Rectal smooth muscle tissue (tissue), 1 donor: Measurements from ENCODE around the gene THOC6.

Experiments
- H3K27ac ChIP-seq: one replicate; pipeline ENCODE4 v1.7.0; 2013; ENCODE audit warnings: low read depth, low read length, inconsistent platforms
- H3K27me3 ChIP-seq: one replicate; pipeline ENCODE4 v1.7.0; 2013; ENCODE audit warnings: low read length; ENCODE audit not compliant: control insufficient read depth, insufficient read depth
- H3K36me3 ChIP-seq: one replicate; pipeline ENCODE4 v1.7.0; 2013; ENCODE audit warnings: low read length; ENCODE audit not compliant: control insufficient read depth, insufficient read depth
- H3K4me1 ChIP-seq: one replicate; pipeline ENCODE4 v1.7.0; 2013; ENCODE audit warnings: low read length; ENCODE audit not compliant: control insufficient read depth, insufficient read depth
- H3K4me3 ChIP-seq: one replicate; pipeline ENCODE4 v1.7.0; 2013; ENCODE audit warnings: low read length
- H3K9ac ChIP-seq: one replicate; pipeline ENCODE4 v1.7.0; 2013; ENCODE audit warnings: low read length

The THOC6 gene

GRCh38 chr16:3021449-3022207 is 2.2 kb upstream of the THOC6 start:
- Histone ChIP-seq H3K9ac (peak overlapping the region; percentile 7), H3K27ac (peak overlapping the region; percentile 93), H3K27me3 (no peaks in the 10 kb centered on the region), H3K4me1 (peaks cover 14% of the 10 kb centered on the region), H3K36me3 (no peaks in the 10 kb centered on the region), H3K4me3 (peak overlapping the region; percentile 71)

- Histone ChIP-seq H3K4me3 (peak overlapping the region; percentile 76), H3K27me3 (no peaks in the 10 kb centered on the region), H3K9ac (no peak overlapping the region), H3K4me1 (peaks cover 14% of the 10 kb centered on the region), H3K36me3 (no peaks in the 10 kb centered on the region), H3K27ac (peak overlapping the region; percentile 94)
Observed at GRCh38 chr16:3022208-3022683, 1.6 kb upstream of the THOC6 start.

GRCh38 chr16:3022684-3023414 is 986 bp upstream of the THOC6 start:
- Histone ChIP-seq H3K36me3 (no peaks in the 10 kb centered on the region), H3K27me3 (no peaks in the 10 kb centered on the region), H3K27ac (peak overlapping the region; percentile 94), H3K9ac (peak overlapping the region; percentile 1), H3K4me3 (peak overlapping the region; percentile 76), H3K4me1 (peaks cover 14% of the 10 kb centered on the region)

DNA sequence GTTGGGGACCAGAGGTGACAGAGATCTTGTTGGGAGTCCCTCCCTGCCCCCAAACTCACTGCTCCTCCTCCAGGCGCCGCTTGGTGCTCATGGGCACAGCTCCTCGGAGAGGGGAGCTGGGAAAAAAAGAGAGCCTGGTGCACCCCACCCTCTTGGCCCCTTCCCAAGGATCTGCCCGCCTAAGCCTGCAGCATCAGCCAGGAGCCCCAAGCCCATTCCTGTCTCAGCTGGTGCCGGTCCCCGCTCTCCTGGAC is 493 bp upstream of the THOC6 start:
- Histone ChIP-seq H3K27ac (peak overlapping the region; percentile 94), H3K9ac (peak overlapping the region; percentile 1), H3K36me3 (no peaks in the 10 kb centered on the region), H3K4me3 (peak overlapping the region; percentile 76), H3K4me1 (peaks cover 14% of the 10 kb centered on the region), H3K27me3 (no peaks in the 10 kb centered on the region)

DNA sequence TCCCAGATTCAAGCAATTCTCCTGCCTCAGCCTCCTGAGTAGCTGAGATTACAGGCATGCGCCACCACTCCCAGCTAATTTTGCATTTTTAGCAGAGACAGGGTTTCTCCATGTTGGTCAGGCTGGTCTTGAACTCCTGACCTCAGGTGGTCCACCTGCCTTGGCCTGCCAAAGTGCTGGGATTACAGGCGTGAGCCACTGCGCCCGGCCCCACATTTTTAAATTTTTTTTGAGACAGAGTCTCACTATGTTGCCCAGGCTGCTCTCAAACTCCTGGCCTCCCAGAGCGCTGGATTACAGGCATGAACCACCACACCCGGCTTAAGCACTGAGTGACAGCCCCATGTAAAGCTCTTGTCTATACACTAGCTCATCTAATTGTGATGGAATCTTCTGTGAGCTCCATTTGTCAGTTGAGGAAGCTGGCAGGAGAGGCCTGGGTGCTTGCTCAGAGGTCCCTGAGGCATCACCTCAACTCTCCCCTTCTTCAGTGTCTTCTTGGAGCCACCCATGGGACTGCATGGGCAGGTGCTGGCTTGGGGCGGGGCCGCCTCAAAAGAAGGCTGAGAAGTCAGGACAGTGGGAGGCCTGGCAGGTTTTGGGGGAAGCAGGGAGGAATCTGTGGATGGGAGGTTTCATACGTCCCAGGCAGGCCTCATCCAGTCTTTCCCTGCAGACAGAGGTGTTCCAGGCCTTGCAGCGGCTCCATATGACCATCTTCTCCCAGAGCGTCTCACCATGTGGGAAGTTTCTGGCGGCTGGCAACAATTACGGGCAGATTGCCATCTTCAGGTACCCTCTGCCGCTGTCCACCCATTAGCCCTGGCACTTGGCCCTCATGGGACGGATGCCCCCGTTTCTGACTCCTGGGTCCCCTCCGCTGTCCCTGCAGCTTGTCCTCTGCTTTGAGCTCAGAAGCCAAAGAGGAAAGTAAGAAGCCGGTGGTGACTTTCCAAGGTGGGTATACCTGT is 1.5 kb downstream of the THOC6 start:
- Histone ChIP-seq H3K27ac (no peak overlapping the region), H3K9ac (no peak overlapping the region), H3K4me1 (peaks cover 16% of the 10 kb centered on the region), H3K36me3 (peaks cover 4% of the 10 kb centered on the region), H3K27me3 (peaks cover 11% of the 10 kb centered on the region), H3K4me3 (no peak overlapping the region)

DNA sequence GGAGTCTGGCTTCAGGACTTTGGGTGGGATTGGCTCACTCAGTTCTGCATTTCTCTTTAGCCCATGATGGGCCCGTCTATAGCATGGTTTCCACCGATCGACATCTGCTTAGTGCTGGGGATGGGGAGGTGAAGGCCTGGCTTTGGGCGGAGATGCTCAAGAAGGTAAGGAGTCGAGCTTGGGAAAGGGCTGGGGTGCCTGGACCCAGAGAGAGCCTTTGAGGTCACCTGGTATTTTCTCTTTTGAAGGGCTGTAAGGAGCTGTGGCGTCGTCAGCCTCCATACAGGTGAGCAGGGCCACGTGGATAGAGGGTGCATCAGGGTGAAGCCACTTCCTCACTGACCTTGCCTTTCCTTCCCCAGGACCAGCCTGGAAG is 2.2 kb downstream of the THOC6 start:
- no peak overlapping the region for H3K9ac ChIP-seq
- H3K27me3 ChIP-seq: peaks cover 11% of the 10 kb centered on the region
- no peak overlapping the region for H3K27ac ChIP-seq
- peaks cover 4% of the 10 kb centered on the region for H3K36me3 ChIP-seq
- H3K4me3 ChIP-seq: no peak overlapping the region
- H3K4me1 ChIP-seq: peaks cover 16% of the 10 kb centered on the region

GRCh38 chr16:3026609-3027488 is 3.0 kb downstream of the THOC6 start:
- Histone ChIP-seq H3K4me3 (no peak overlapping the region), H3K4me1 (peaks cover 14% of the 10 kb centered on the region), H3K27me3 (peaks cover 13% of the 10 kb centered on the region), H3K27ac (no peak overlapping the region), H3K36me3 (peaks cover 4% of the 10 kb centered on the region), H3K9ac (no peak overlapping the region)

DNA sequence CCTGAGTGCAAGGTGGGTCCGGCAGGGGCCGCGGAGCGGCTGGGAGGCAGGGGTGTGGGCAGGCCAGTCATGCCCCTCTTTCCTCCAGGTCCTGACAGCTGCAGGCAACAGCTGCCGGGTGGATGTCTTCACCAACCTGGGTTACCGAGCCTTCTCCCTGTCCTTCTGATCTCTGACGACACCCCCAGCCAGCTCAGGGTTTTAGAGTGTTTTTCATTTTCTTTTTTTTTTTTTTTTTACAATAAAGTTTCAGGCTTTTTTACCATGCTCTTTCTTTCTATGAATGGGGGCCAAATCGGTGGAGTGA is 3.6 kb downstream of the THOC6 start:
- H3K36me3 ChIP-seq: peaks cover 4% of the 10 kb centered on the region
- H3K4me3 ChIP-seq: no peak overlapping the region
- peaks cover 13% of the 10 kb centered on the region for H3K27me3 ChIP-seq
- H3K9ac ChIP-seq: no peak overlapping the region
- peaks cover 10% of the 10 kb centered on the region for H3K4me1 ChIP-seq
- H3K27ac ChIP-seq: no peak overlapping the region

DNA sequence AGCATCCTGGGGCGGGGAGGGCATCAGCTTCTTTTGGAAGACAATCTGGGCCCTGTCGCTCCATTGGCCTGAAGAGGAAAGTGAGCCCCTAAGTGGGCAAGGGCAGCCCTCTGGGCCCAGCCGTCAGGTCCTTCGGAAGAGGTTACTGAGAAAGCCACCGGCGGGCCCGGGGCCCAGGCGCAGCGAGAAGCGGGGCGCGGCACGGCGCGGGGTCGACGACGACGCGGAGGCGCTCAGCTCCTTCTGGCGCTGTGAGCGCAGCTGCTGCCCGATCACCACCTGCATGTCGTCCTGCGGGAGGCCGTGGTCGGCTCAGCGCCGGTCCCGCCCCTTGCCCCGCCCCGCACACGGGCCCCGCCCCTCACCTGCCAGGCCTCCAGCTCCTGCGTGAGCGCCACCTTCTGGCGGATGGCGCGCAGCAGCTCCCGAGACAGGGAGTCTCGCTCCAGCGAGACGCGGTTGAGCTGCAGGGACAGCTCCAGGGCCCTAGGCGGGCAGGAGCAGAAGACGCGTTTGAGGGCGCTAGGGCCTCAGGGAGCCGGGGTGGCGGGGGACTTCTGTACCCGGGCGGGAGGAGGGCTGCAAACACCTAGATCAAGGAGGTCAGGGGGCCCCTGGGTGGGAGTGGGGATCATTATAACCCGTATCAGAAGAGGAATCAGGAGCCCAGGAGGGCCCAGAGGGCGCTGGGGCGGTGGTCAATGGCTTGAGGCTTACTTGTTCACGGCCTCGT is 4.3 kb downstream of the THOC6 start:
- Histone ChIP-seq H3K27me3 (peaks cover 13% of the 10 kb centered on the region), H3K4me3 (no peak overlapping the region), H3K36me3 (peaks cover 4% of the 10 kb centered on the region), H3K9ac (no peak overlapping the region), H3K4me1 (peaks cover 5% of the 10 kb centered on the region), H3K27ac (no peak overlapping the region)

- H3K27me3 ChIP-seq: peaks cover 13% of the 10 kb centered on the region
- peaks cover 5% of the 10 kb centered on the region for H3K4me1 ChIP-seq
- H3K4me3 ChIP-seq: no peak overlapping the region
- peaks cover 4% of the 10 kb centered on the region for H3K36me3 ChIP-seq
- no peak overlapping the region for H3K27ac ChIP-seq
- no peak overlapping the region for H3K9ac ChIP-seq
Observed at GRCh38 chr16:3028716-3029319, 5.0 kb downstream of the THOC6 start.
